Measurements from ENCODE around the gene SLC29A3. TPM values are rescaled to one million over a fixed set of nuclear protein-coding genes. Genes with fewer than 3 reads are reported as not detected.

SLC29A3 gene
- total RNA-seq, 1 experiment from 2014 or later: 7.6 TPM

DNA sequence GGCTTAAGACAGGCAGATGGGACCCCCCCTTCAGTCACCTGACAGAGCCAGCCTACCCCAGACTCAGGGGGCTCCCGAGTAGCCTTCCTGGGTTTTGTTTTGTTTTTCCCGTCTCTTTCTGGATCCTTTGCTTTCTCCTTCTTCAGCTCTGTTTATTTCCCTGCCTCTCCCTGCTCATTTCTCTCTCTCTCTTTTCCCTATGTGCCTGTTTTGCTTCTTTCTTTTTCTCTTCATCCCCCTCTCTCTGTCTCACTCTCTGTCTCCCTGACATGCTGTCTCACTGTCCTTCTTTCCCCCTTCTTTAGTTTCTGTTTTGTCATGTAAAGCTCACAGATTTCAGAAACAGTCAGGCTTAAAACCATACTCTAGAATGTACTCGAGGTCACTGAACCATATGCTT, 38.2 kb upstream of the SLC29A3 start:
- Histone ChIP-seq H3K27me3 (ENCODE audit: control insufficient read depth, insufficient read depth, low read length) (no peaks in the 10 kb centered on the region), H3K27ac (ENCODE audit: low read length) (no peak overlapping the region), H3K4me3 (ENCODE audit: low read depth in 2 of 2, low read length in 2 of 2) (no peak overlapping the region), H3K9me3 (ENCODE audit: control insufficient read depth, insufficient read depth, low read depth, low read length) (no peaks in the 10 kb centered on the region), H3K4me1 (ENCODE audit: control insufficient read depth, insufficient read depth, low read length) (no peaks in the 10 kb centered on the region), H3K36me3 (ENCODE audit: control insufficient read depth, insufficient read depth, low read length) (no peaks in the 10 kb centered on the region)
- POLR2A ChIA-PET: no interaction called here
- DNase-seq (ENCODE audit: low read depth, low spot score): no peak
- intact Hi-C loops (cut with micrococcal nuclease; ENCODE audit: unreplicated experiment) (no loop called here), in situ Hi-C loops (cut with HindIII; ENCODE audit: low pct_unique_long_range_greater_than_20kb, low sequenced_read_pairs) (no loop called here)
- CTCF ChIA-PET: interaction anchor here (0.7 to 1.5 kb wide), 2 partner anchors 10 to 449 kb away, joined by 3 to 8 read pairs; no protein-coding TSS in a partner anchor
- ATAC-seq: no peak
- BruUV-seq (replicated peaks): no TSS peak
- TF ChIP-seq SIN3A (IDR thresholded peaks at IDR 0.05; ENCODE audit: borderline replicate concordance, insufficient read depth, low read depth, low read length) (no peak), CTCF (IDR thresholded peaks at IDR 0.05) (no peak), POLR2AphosphoS5 (IDR thresholded peaks at IDR 0.05; ENCODE audit: low read depth, low read length) (no peak), TCF7L2 (IDR thresholded peaks at IDR 0.05; ENCODE audit: low read depth, low read length) (no peak), REST (IDR thresholded peaks at IDR 0.05; ENCODE audit: insufficient read depth in 1 of 2, low read depth in 2 of 2, low read length in 1 of 2) (no peak)

GRCh38 chr10:71281646-71282322, 37.3 kb upstream of the SLC29A3 start:
- ATAC-seq (no peak), DNase-seq (ENCODE audit: low read depth, low spot score) (no peak)
- no peak for TF ChIP-seq POLR2AphosphoS5 (IDR thresholded peaks at IDR 0.05; ENCODE audit: low read depth, low read length)
- no peak for TF ChIP-seq TCF7L2 (IDR thresholded peaks at IDR 0.05; ENCODE audit: low read depth, low read length)
- TF ChIP-seq CTCF (IDR thresholded peaks at IDR 0.05): no peak
- no peak for TF ChIP-seq REST (IDR thresholded peaks at IDR 0.05; ENCODE audit: insufficient read depth in 1 of 2, low read depth in 2 of 2, low read length in 1 of 2)
- no TSS peak for BruUV-seq (replicated peaks)
- Histone ChIP-seq H3K36me3 (ENCODE audit: control insufficient read depth, insufficient read depth, low read length) (no peaks in the 10 kb centered on the region), H3K4me1 (ENCODE audit: control insufficient read depth, insufficient read depth, low read length) (no peaks in the 10 kb centered on the region), H3K27me3 (ENCODE audit: control insufficient read depth, insufficient read depth, low read length) (no peaks in the 10 kb centered on the region), H3K4me3 (ENCODE audit: low read depth in 2 of 2, low read length in 2 of 2) (no peak overlapping the region), H3K9me3 (ENCODE audit: control insufficient read depth, insufficient read depth, low read depth, low read length) (no peaks in the 10 kb centered on the region), H3K27ac (ENCODE audit: low read length) (no peak overlapping the region)
- ChIA-PET POLR2A (no interaction called here), CTCF (no interaction called here)
- in situ Hi-C loops (cut with HindIII; ENCODE audit: low pct_unique_long_range_greater_than_20kb, low sequenced_read_pairs) (no loop called here), intact Hi-C loops (cut with micrococcal nuclease; ENCODE audit: unreplicated experiment) (no loop called here)

Measured in Panc1 (cell line).